Mesangial cell (primary cell): ENCODE data around the gene ABCB6. TPM values are rescaled to one million over a fixed set of nuclear protein-coding genes. Genes with fewer than 3 reads are reported as not detected.

ENCODE experiments used
- total RNA-seq: library from RNA; depleted of rRNA; stranded (reverse); fragments of >200 nt; gene quantifications from 2 replicates; pipeline ENCODE4 v1.2.3, GENCODE V29; 2015

Gene ABCB6
- 7.6 and 12.7 TPM in 2 replicates for total RNA-seq

DNA sequence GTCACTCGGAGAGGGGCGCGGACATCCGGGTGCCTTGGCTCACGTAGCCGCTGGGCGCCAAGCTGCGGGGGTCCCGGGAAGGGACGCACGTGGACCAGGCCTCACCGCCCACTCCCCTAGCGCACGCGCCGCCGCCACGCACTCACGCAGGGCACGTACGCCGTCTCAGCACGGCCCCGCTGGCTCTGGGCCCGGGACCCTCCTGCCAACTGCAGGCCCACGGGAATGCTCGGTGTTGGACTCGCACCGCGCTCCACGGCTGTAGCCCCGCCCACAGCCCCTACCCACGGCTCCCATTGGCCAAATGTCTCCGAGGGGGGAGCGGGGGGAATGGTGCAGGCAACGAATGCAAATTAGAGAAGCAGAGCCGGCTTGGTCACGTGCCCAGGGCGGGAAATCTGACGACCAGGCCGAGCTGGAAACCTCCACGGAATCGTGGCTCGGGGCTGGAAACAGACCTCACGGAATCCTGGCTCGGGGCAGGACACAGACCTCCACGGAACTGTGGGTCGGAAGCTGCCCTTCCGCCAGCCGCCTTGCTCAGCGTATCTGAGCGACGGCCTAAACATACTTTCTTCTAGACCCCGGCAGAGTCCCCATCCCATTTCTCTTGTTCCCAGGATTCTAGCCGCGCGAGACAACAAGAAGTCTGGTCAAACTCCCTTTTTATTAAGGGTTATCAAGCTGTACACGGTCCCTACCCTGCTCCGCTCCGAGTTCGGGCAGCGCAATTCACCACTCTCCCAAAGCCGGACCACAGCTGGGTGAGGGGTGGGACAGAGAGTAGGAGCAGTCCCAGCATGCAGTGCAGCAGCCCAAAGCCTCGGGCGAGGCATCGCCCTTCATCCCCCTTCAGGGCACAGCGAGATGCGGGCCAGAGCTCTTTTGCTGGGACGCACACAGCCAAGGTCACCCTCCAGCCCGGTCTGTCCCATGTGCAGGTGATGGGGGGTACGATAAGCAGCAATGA, at the start of gene ABCB6:
TSS of gene ABCB6 (minus strand) at position 227 of the 970 bp plus-strand sequence. CDS start 285 bp downstream, outside the sequence.

DNA sequence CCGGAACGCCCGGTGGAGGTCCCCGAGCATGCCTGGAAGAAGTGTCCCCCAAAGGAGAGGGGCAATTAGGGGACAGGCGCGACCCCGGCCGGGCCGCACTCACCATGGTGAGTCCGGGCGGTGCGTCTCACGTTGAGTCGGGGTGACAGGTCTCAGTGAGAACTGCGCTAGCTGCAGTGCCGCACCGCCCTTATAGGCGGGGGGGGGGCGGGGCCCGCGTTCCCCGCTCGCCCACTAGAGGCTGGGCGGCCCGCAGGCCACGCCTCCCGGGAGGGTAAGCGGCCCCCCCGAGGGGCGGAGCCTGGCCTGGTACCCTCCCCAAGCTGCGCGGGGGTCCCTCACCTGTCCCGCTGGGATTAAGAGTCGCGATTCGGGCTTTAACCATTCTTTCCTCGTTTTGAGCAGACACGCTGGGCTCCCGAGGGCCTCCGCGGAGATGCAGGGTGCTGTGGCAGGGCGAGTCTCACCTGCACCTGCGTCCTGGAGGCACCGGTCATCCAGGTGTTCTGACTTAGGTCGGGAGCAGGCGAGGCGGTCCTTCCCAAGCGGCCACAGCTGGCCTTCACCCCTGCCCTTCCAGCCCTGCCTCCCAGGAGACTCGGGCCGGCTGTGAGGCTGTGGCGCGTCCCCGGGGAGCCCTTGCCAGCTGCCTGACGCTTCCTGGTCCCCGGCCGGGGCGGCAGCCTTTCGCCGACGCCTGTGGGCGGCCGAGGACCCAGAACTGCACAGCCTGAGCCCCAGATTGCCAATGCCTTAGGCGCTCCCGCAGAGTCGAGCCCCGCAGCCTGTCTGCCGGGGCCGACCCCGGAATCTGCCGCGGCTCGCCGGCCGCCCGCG, 35.2 kb upstream of the ABCB6 start, which contains the start of gene TUBA4A:
TSS of gene TUBA4A (minus strand) at position 166 of the 837 bp plus-strand sequence. CDS start at position 106, 60 bp downstream.

DNA sequence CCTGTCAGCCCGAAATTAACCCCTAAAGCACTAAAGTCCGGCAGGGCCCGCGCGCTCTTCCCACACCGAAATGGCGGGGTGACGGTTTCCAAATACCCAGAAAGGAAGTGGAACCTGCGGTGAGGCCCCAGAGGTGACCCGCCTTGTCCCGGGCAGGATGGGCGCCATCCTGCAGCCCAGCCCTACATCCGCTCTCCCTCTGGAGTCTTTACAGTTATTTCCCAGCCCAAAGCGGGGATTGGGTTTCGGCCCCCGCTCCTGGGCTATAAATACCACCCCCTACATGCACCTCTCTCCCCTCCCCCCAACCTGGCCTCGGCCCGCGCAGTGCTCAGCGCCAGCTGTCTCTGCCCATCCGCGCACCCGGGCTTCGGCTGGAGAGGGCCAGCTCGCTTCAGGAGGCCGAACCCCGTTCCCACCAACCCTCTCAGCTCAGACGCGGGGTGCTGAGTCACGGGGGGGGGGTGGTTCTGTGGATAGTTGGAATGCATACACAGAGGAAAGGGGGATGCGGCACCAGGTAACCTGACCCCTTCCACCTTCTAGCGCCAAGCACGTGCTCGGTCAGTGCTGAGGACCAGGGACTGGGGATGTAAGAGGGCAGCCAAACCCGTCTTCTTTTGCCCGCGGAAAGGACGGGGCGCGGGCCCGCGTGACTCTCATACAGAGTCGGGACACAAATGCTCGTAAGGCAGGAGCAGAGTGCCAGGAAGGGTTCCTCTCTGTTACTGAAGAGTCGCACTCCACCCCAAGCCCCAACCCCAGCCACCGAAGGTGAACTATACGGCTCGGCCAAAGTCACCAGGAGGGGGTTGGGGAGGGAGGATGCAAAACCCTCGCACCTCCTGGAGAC, 34.4 kb upstream of the ABCB6 start, which contains the start of gene TUBA4B:
TSS of gene TUBA4B (plus strand) at position 344 of the 853 bp plus-strand sequence. CDS start at position 509, 165 bp downstream.

DNA sequence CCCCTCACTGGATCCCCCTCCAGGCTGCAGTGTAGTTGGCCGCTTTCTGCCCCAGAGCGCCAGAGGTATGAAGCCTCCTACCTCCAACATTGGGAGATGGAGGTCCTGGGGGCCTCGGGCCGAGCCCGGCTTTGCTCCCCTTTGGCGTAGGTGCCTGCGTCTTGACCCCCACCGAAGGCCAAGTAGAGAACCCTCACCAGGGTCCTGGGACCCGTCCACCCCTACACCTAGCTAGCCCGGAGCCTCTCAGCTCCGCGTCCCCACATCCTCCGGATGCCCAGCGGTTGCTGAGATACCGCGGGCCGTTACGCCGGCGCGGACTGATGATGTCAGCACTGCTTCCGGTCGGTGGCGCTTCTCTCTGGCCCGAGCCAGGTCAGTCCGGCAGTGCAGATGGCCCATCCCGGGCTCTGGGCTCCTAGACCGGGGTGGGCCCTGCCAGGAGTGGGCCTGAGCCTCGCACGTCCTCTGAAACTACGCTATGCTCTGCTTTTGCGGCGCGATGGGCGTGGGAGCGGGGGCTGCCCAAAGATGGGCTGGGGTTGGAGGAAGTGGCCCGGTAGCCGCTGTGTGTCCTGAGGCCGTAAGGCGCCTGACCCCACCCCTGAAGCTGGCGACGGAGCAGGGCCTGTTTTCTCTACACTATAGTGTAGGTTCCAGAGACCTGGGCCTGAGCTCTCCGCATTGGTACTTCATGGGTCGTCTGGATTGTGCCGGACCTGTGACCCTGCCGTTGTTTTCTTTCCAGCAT, 26.6 kb upstream of the ABCB6 start, which contains the start of the genes GLB1L and STK16:
TSS of gene GLB1L (minus strand) at position 297 of the 751 bp plus-strand sequence. CDS start 1,871 bp downstream, outside the sequence.
TSS of gene STK16 (plus strand) at position 332 of the 751 bp plus-strand sequence. CDS start 521 bp downstream, outside the sequence.

DNA sequence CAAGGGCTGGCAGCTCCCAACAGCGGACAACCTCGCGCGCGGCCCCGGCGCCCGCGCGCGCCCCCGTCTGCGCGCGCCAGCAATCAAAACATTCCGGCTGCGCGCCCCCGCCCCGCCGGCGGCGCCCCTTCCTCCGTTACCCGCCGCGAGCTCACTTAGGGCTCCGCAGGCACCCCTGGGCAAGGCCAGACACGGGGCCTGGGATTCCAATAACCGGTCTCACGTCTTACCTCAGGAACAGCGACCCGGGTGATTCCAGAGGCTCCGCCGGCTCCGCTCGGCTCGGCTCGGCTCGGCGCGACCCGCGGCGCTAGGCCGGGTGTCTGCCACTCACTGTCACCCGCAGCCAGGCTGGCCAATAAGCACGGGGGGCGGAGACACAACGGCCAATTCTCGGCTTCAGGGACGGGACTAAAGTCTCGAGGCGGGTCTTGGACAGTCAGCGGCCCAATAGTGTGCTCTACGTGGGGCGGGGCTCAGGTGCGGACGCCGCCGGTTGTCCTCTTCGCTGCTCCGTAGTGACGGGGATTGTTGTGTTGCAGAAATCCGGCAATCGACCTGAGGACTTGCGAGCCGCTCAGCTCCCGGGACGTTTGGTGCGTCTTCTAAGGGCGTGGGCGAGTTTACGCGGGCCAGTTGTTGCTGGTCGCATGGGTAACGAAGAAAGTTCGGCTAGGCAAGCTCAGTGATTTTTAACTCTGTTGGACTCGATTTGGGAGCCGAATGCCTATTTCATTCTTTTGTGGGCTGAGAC, 10.7 kb upstream of the ABCB6 start, which contains the start of the genes ANKZF1 and ATG9A:
TSS of gene ANKZF1 (plus strand) at position 502 of the 754 bp plus-strand sequence. CDS start 452 bp downstream, outside the sequence.
TSS of gene ATG9A (minus strand) at position 332 of the 754 bp plus-strand sequence. CDS start 1,612 bp downstream, outside the sequence.

DNA sequence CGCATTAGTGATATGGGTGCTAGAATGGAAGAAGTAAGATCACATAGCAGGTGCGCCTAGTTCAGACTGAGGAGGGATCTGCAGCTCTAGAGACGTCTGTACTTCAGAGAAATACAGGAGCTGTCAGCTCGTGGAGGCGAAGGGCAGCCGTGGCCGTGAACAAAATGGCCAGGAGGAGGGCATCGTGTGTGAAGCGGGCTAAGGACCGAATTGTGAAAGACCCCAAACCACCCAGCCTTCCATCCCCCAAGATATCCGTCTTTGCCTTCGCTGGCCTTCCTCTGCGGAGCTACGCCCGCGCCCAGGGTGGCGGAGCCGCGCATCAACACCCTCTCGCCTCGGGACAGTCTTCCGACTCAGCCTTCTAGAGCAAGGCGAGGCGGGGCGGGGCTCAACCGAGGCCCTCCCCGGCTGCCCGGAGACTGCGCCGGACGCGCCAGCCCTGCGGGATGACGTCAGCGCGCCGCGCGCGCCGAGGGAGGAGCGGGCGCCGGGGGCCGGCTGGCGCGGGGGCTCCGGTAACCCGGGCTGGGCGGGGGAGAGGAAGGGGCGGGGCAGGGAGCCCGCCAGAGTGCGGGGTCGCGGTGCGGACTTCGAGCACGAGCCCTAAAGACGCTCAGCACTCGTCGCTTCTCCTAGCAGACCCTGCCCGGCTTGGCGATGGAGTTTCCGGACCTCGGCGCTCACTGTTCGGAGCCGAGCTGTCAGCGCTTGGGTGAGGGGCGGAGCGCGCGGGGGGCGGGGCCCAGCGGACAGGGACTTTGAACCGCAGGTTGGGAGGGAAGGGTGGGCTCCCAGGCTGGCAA, 12.2 kb downstream of the ABCB6 start, which contains the start of gene ZFAND2B:
TSS of gene ZFAND2B (plus strand) at position 455 of the 806 bp plus-strand sequence. CDS start at position 661, 206 bp downstream.

DNA sequence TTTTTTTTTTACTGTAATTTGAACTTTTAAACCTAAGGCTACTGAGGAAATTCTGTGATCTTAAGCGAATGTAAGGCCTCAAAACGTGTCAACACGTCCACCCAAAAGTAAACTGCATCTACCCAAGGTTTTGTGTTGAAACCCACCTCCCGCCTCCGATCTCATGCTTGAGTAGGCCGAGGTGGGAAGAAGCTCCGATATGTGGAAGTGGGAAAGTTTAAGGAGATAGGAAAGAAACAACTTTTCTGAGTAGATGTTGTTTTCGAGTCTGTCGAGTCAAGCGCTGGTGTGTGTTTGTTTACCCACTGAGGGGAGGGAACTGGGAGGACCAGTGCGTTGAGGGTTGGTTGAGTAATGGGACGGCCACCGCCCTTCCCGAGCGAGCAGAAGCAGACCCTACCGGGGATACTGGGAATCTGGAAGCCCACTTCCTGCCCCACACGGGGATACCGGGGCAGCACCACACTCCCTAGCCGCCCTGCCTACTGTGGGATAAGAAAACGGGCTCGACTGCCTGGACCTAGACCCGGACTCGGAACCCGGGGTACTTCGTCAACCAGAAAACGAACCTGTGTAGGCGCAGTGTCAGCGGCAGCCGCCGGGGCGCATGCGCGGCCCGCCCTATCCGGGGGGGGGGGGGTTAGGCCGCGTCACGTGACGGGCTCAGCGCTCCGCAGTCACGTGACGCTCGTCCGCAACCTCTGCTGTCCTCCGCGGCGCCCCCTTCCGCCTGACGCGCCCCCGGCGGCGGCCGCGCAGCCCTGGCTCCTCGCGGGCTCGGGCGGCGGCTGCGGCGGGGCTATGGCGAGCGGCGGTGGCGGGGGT, 41.0 kb downstream of the ABCB6 start, which contains the start of gene RETREG2:
TSS of gene RETREG2 (plus strand) at position 724 of the 825 bp plus-strand sequence. CDS start at position 802, 78 bp downstream.

DNA sequence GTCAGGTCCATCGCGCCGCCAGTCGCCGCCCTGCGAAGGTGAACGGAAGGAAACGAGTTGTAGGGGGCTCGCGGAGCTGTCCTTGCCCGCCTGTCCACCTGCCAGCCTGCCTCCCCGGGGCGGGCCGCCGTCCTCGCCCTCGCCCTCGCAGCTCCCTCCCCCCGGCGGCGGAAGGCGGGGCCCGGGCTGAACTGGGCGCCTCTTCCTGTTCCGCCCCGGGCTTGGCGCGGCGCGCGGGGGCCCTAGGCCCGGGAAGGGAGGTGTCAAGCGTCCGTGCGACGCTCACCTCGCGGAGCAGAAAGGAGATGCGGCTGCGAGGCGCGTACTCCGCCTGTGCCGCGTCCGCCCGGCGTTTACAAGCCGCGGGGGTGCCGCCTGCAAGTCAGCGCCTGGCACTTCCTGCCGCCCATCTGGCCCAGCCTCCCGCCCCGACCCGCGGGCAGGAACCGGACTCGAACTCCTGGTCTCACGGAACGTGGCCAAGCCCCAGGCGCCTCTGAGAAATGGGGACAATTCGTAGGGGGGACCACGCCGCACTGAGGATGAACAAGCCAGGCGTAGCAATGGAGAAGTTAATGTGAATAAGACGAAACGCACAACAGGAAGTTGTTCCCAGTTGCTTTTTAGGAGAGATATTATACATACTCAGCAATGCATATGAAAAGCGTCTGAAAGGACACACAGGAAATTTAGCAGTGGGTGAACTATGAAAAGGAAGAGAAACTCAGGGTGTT, 41.8 kb downstream of the ABCB6 start, which contains the start of gene CNPPD1:
TSS of gene CNPPD1 (minus strand) at position 108 of the 734 bp plus-strand sequence. CDS start at position 11, 97 bp downstream.

DNA sequence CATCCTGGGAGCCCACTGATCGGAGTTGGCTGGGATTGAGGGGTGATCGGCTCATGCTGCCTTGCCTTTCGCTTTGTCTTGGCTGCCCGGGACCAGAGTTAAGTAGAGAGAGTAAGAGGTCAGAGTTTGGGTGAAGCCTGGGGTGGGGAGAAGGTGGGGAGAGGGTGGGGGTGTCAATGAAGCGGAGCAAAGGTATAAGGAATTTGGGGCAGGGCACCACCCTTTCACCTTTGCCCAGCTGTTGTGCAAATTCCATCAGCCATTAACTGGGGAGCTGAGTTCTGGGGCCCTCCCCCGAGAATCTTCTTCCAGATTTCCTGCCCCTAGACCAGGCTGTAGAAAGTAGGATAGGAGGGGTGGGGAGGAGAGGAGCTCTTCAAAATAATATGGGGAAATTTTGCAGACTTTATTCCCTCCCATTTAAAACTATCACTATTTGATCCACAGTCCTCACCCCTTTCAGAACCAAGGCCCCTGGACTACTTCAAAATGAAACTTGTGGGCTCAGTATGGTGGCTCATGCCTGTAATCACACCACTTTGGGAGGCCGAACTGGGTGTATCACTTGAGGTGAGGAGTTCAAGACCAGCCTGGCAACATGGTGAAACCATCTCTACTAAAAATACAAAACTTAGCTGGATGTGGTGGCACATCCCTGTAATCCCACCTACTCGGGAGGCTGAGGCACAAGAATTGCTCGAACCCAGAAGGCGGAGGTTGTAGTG, 48.7 kb downstream of the ABCB6 start, which contains the start of gene SLC23A3:
TSS of gene SLC23A3 (minus strand) at position 100 of the 725 bp plus-strand sequence. CDS start at position 55, 45 bp downstream.

DNA sequence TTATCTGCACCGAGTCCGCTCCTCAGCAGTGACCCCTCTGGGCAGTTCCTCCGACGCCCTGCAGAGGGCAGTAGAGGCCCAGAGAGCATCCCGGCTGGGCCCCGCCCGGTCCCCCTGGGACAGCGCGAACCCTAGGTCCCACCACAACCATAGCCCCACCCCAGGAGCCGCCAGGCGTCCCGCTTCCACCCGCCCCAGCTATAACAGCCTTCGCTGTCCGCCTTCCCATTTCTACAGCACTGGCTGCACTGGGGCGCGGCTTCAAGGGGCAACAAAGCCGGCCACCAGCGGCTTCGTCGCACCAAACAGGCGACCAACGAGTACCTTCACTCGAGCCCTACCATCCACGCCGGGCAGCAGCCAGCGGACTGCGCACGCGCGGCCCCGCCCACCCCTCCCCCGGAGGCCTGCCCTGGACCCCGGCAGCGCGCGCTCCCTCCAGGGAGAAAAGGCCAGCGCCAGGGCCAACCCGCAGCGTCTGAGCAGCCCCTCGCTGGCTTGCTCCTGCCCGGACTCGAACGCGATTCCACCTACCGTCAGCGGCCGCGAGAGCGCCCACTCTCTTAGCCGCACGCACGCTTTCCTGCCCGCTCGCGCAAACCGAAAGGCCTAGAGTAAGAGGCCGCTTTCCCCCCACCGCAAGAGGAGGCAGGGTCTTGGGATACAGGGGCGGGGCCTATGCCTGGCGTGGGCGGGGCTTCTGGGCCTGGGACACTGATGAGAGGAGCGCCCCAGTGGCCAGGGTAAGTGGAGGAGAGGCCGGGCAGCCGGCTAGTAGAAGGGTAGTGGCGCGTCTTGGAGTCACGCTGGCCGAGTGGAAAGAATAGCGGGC, 58.4 kb downstream of the ABCB6 start, which contains the start of gene NHEJ1:
TSS of gene NHEJ1 (minus strand) at position 630 of the 832 bp plus-strand sequence. CDS start 2,453 bp downstream, outside the sequence.

